Activated CD8-positive, alpha-beta T cell treated with anti-CD3 and anti-CD28 coated beads for 36 hours (primary cell): ENCODE results near the gene KCTD14. TPM values are rescaled to one million over a fixed set of nuclear protein-coding genes. Genes with fewer than 3 reads are reported as not detected.

ENCODE experiments used
- ATAC-seq: fragments of 200-7000 bp; cut with Tn5 transposase; one replicate; pipeline ENCODE4 v1.10.0; 2021; ENCODE audit warnings: mild to moderate bottlenecking, moderate library complexity
- CTCF ChIA-PET: fragments of 350-600 bp; sonication (Branson Sonifier 250); formaldehyde crosslinking; loops from one replicate; lab custom pipeline; 2021; ENCODE audit warnings: antibody characterized with exemption; lab: Charles Lee
- POLR2A ChIA-PET: fragments of 350-600 bp; sonication (Branson Sonifier 250); formaldehyde crosslinking; loops from one replicate; lab custom pipeline; 2021; ENCODE audit warnings: antibody characterized with exemption; lab: Charles Lee
- DNase-seq: peaks from one replicate; pipeline ENCODE4 v3.0.0-alpha.2; 2020
- H3K27ac Mint-ChIP-seq: one replicate; pipeline ENCODE4 v1.8.0; 2021; ENCODE audit warnings: mild to moderate bottlenecking, mixed read lengths
- H3K27me3 Mint-ChIP-seq: one replicate; pipeline ENCODE4 v1.8.0; 2021; ENCODE audit warnings: mixed read lengths
- H3K36me3 Mint-ChIP-seq: one replicate; pipeline ENCODE4 v1.8.0; 2021; ENCODE audit warnings: low read depth, mixed read lengths
- H3K4me1 Mint-ChIP-seq: one replicate; pipeline ENCODE4 v1.8.0; 2021; ENCODE audit warnings: low read depth, mixed read lengths
- H3K4me3 Mint-ChIP-seq: one replicate; pipeline ENCODE4 v1.8.0; 2021; ENCODE audit warnings: mild to moderate bottlenecking, moderate library complexity, mixed read lengths
- H3K9me3 Mint-ChIP-seq: one replicate; pipeline ENCODE4 v1.8.0; 2021; ENCODE audit warnings: mixed read lengths
- intact Hi-C: fragments of 100-400 bp; cut with micrococcal nuclease; formaldehyde crosslinking; loops from one replicate; pipeline ENCODE4 v1.10.0; 2022
- total RNA-seq, 2 experiments: library from RNA; stranded (reverse); gene quantifications; one replicate each; pipeline ENCODE4 v1.2.3, GENCODE V29; 2021
- TF ChIP-seq, protein P1 (sequence below): fragments of 200-600 bp; IDR thresholded peaks from one replicate; pipeline ENCODE4 v1.8.0; 2022; ENCODE audit warnings: antibody characterized with exemption, mild to moderate bottlenecking

The KCTD14 gene, protein sequence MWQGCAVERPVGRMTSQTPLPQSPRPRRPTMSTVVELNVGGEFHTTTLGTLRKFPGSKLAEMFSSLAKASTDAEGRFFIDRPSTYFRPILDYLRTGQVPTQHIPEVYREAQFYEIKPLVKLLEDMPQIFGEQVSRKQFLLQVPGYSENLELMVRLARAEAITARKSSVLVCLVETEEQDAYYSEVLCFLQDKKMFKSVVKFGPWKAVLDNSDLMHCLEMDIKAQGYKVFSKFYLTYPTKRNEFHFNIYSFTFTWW
- total RNA-seq: under 1 TPM in 1 of 2 experiments, not detected in 1; 0.16 TPM

- Mint-ChIP-seq H3K4me3 (no peak within 1 kb of the TSS), H3K36me3 (no peaks in the 10 kb centered on the region), H3K27ac (no peak within 1 kb of the TSS), H3K27me3 (peaks cover 12% of the 10 kb centered on the region), H3K9me3 (no peaks in the 10 kb centered on the region), H3K4me1 (no peaks in the 10 kb centered on the region)
- ChIA-PET POLR2A (no interaction called here), CTCF (interaction anchor here (2.5 kb wide), 1 partner anchor 23 kb away, joined by 15 read pairs; no protein-coding TSS in a partner anchor)
- intact Hi-C loops: no loop called here
- no peak for DNase-seq
- ATAC-seq: no peak
- TF ChIP-seq, protein P1, sequence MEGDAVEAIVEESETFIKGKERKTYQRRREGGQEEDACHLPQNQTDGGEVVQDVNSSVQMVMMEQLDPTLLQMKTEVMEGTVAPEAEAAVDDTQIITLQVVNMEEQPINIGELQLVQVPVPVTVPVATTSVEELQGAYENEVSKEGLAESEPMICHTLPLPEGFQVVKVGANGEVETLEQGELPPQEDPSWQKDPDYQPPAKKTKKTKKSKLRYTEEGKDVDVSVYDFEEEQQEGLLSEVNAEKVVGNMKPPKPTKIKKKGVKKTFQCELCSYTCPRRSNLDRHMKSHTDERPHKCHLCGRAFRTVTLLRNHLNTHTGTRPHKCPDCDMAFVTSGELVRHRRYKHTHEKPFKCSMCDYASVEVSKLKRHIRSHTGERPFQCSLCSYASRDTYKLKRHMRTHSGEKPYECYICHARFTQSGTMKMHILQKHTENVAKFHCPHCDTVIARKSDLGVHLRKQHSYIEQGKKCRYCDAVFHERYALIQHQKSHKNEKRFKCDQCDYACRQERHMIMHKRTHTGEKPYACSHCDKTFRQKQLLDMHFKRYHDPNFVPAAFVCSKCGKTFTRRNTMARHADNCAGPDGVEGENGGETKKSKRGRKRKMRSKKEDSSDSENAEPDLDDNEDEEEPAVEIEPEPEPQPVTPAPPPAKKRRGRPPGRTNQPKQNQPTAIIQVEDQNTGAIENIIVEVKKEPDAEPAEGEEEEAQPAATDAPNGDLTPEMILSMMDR: no peak
Measured at GRCh38 chr11:78022397-78023396, at the start of gene KCTD14. KCTD14 (minus strand) TSS chr11:78023276; CDS start chr11:78023249, 27 bp downstream.

DNA sequence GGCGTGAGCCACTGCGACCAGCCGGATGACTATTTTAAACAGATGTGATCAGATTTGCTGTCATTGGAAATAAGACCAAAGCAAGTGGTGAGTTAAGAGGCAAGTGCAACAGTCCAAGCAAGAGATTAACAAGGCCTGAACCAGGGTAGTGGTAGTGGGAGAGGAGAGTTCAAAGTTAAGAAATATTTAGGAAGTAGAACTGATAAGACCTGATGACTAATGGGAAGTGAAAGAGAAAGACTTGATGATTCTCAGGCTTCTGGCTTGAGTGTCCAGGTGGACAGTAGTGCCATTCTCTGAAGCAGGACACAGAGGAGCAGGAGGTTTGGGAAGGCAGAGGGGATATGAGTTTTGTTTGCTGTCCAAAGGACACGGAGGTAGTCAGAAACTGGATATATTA, 49.4 kb upstream of the KCTD14 start:
- H3K27ac Mint-ChIP-seq: peak overlapping the region; percentile 3
- H3K4me3 Mint-ChIP-seq: no peak overlapping the region
- CTCF ChIA-PET: interaction anchor here (2.1 kb wide), 1 partner anchor 26 kb away, joined by 11 read pairs; no protein-coding TSS in a partner anchor
- peaks cover 37% of the 10 kb centered on the region for H3K36me3 Mint-ChIP-seq
- H3K4me1 Mint-ChIP-seq: peaks cover 20% of the 10 kb centered on the region
- intact Hi-C loops: no loop called here
- TF ChIP-seq, protein P1: no peak
- ATAC-seq (no peak), DNase-seq (no peak)
- no peaks in the 10 kb centered on the region for H3K27me3 Mint-ChIP-seq
- POLR2A ChIA-PET: no interaction called here
- no peaks in the 10 kb centered on the region for H3K9me3 Mint-ChIP-seq

DNA sequence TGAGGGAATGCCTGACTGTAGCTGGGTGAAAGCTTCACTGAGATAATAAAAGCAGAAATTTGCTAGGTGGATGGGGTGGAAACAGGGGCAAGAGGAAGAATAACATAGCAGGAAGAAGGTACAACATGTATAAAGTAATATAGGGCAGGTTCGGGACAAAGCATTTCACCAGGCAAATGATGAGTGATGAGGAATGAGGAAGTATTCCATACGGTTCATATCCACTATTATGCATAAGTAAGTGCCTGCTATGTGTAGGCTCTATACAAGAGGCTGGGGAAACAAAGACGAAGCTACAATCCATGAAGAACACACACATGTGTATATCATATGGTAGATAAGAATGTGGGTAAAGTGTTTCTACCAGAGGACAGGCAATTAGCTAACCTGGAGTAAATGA, 48.6 kb upstream of the KCTD14 start:
- H3K4me3 Mint-ChIP-seq: no peak overlapping the region
- no peaks in the 10 kb centered on the region for H3K9me3 Mint-ChIP-seq
- intact Hi-C loops: no loop called here
- H3K27me3 Mint-ChIP-seq: no peaks in the 10 kb centered on the region
- ATAC-seq (no peak), DNase-seq (no peak)
- ChIA-PET CTCF (interaction anchor here (2.1 kb wide), 1 partner anchor 26 kb away, joined by 11 read pairs; no protein-coding TSS in a partner anchor), POLR2A (interaction anchor here (0.6 kb wide), 1 partner anchor 261 kb away, joined by 3 read pairs; no protein-coding TSS in a partner anchor)
- H3K27ac Mint-ChIP-seq: peak overlapping the region; percentile 30
- peaks cover 16% of the 10 kb centered on the region for H3K4me1 Mint-ChIP-seq
- peaks cover 38% of the 10 kb centered on the region for H3K36me3 Mint-ChIP-seq
- TF ChIP-seq, protein P1: no peak

DNA sequence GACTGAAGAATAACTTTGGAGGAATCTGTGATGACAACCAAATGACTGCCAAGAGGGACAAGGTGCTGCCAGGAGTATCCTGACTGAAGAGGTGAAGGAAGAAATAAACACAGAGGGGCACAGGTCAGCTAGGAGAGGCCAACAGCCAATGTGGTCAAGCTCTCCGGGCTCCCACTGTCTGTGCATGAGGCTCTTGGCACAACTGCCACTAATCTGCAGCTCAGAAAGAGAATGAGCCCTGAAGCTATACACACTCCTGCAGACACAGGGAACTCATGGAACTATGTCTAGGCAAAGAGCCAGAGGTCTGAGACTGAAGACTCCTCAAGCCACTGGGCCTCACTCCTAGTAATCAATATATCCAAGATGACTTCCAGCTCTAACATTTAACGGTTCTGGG, 47.5 kb upstream of the KCTD14 start:
- ATAC-seq: no peak
- ChIA-PET CTCF (interaction anchor here (2.1 kb wide), 1 partner anchor 25 kb away, joined by 11 read pairs; no protein-coding TSS in a partner anchor), POLR2A (interaction anchor here (1.1 kb wide), 1 partner anchor 9 kb away, joined by 4 read pairs; the partner anchor contains the start of gene NDUFC2)
- Mint-ChIP-seq H3K9me3 (no peaks in the 10 kb centered on the region), H3K4me1 (peaks cover 10% of the 10 kb centered on the region), H3K27ac (no peak overlapping the region), H3K27me3 (no peaks in the 10 kb centered on the region), H3K4me3 (no peak overlapping the region), H3K36me3 (peaks cover 37% of the 10 kb centered on the region)
- TF ChIP-seq, protein P1: no peak
- DNase-seq: no peak
- intact Hi-C loops: no loop called here
